GM21447 (cell line): ENCODE measurements around the gene LIPA.
"Not testable (repeated sequence)": the region's sequence is repeated elsewhere in the genome, so short reads cannot be mapped to it uniquely, and the experiment has no call there.

ENCODE experiments used
- ATAC-seq: cut with Tn5 transposase; IDR thresholded peaks from one replicate; pipeline ENCODE4 v1.9.1; 2021; ENCODE audit not compliant: unreplicated experiment

The LIPA gene

GRCh38 chr10:89171263-89171872 is 80.2 kb downstream of the LIPA start:
- no peak for ATAC-seq

- ATAC-seq = not testable (repeated sequence)
Observed at GRCh38 chr10:89168354-89168900, 83.1 kb downstream of the LIPA start.

- no peak for ATAC-seq
Observed at GRCh38 chr10:89167915-89168314, 83.7 kb downstream of the LIPA start.

- no peak for ATAC-seq
Observed at GRCh38 chr10:89165923-89166322, 85.7 kb downstream of the LIPA start.

- no peak for ATAC-seq
Observed at GRCh38 chr10:89164920-89165319, 86.7 kb downstream of the LIPA start.

GRCh38 chr10:89164080-89164479 is 87.5 kb downstream of the LIPA start:
- ATAC-seq = peak; percentile 19
